ENCODE results near the gene METTL14.

DNA sequence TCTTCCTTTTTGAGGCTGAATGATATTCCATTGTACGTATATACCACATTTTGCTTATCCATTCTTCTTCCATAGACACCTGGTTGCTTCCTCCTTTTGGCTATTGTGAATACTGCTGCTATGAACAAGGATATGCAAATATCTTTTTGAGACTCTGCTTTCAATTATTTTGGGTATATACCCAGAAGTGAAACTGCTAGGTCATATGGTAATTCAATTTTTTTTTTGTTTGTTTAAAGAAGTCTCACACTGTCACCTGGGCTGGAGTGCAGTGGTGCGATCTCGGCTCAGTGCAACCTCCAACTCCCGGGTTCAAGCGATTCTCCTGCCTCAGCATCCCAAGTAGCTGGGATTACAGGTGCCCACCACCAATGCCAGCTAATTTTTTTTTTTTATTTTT, 75.3 kb downstream of the METTL14 start:
- TF ChIP-seq EP300 (IDR thresholded peaks at IDR 0.05) (no peak), POLR2A (IDR thresholded peaks at IDR 0.05) (no peak)
- TF ChIP-seq, protein P1, sequence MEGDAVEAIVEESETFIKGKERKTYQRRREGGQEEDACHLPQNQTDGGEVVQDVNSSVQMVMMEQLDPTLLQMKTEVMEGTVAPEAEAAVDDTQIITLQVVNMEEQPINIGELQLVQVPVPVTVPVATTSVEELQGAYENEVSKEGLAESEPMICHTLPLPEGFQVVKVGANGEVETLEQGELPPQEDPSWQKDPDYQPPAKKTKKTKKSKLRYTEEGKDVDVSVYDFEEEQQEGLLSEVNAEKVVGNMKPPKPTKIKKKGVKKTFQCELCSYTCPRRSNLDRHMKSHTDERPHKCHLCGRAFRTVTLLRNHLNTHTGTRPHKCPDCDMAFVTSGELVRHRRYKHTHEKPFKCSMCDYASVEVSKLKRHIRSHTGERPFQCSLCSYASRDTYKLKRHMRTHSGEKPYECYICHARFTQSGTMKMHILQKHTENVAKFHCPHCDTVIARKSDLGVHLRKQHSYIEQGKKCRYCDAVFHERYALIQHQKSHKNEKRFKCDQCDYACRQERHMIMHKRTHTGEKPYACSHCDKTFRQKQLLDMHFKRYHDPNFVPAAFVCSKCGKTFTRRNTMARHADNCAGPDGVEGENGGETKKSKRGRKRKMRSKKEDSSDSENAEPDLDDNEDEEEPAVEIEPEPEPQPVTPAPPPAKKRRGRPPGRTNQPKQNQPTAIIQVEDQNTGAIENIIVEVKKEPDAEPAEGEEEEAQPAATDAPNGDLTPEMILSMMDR (IDR thresholded peaks at IDR 0.05): no peak

Measured in gastroesophageal sphincter (tissue), 3 donors.